ENCODE data around the gene GDF11. TPM values are rescaled to one million over a fixed set of nuclear protein-coding genes. Genes with fewer than 3 reads are reported as not detected.

The GDF11 gene
- total and polyA plus RNA-seq, 2 of the 4 experiments (the other 2 are of a cell fraction) = 2.7 to 12.9 TPM

- H3K23ac ChIP-seq (ENCODE audit: low read depth, low read length) = no peak overlapping the region
- H3K4me2 ChIP-seq (ENCODE audit: low read depth, low read length) = no peak overlapping the region
- in situ Hi-C loops (cut with MboI; ENCODE audit: low sequenced_read_pairs) = no loop called here
- H2AK9ac ChIP-seq (replicated peaks; ENCODE audit: low read depth, low read length, poor library complexity) = no peak overlapping the region
- no peak for ATAC-seq (ENCODE audit: low read depth)
- H2BK120ac ChIP-seq (ENCODE audit: low read depth, low read length) = no peak overlapping the region
- no peak overlapping the region for H4K5ac ChIP-seq (ENCODE audit: low read depth, low read length)
- no peak overlapping the region for H4K91ac ChIP-seq (ENCODE audit: insufficient read depth, low read depth, low read length)
- H4K20me1 ChIP-seq (ENCODE audit: insufficient read depth, low read length) = peaks cover 9% of the 10 kb centered on the region; the same call in 1 of the 2 replicates
- no peak overlapping the region for H2BK20ac ChIP-seq (ENCODE audit: low read depth, low read length)
- intact Hi-C loops (cut with micrococcal nuclease) = no loop called here
- H3K27me3 ChIP-seq (ENCODE audit: control insufficient read depth, insufficient read depth, low read length) = no peaks in the 10 kb centered on the region
- no peak overlapping the region for H3K4me3 ChIP-seq (ENCODE audit: insufficient read depth, low read depth, low read length)
- no peaks in the 10 kb centered on the region for H3K9me3 ChIP-seq (ENCODE audit: control insufficient read depth, insufficient read depth, low read length)
- H3K18ac ChIP-seq (ENCODE audit: low read depth, low read length) = no peak overlapping the region
- 0 out of 2 replicates have a peak, but pooled peaks cover 3% of the 10 kb centered on the region for H3K9me1 ChIP-seq (ENCODE audit: insufficient read depth, low read length)
- no CpG with 5 or more reads among the region's 3 CpGs for WGBS, 2 experiments (ENCODE audit: extremely low coverage in 2 of 2, insufficient read length in 1 of 2)
- no peak overlapping the region for H3K27ac ChIP-seq (ENCODE audit: insufficient read depth, low read length)
- no peak overlapping the region for H2AFZ ChIP-seq (replicated peaks; ENCODE audit: low read length, poor library complexity)
- H3K9ac ChIP-seq (ENCODE audit: low read depth, low read length) = no peak overlapping the region
- ChIA-PET POLR2A (ENCODE audit: unreplicated experiment) (no interaction called here), CTCF (no interaction called here)
- no peak for DNase-seq
- H2BK5ac ChIP-seq (ENCODE audit: low read depth, low read length, poor library complexity, severe bottlenecking) = no peak overlapping the region
- H2BK15ac ChIP-seq (ENCODE audit: low read depth, low read length) = no peak overlapping the region
- no peaks in the 10 kb centered on the region for H3K36me3 ChIP-seq (ENCODE audit: control insufficient read depth, insufficient read depth, low read length)
- TF ChIP-seq, protein P1, sequence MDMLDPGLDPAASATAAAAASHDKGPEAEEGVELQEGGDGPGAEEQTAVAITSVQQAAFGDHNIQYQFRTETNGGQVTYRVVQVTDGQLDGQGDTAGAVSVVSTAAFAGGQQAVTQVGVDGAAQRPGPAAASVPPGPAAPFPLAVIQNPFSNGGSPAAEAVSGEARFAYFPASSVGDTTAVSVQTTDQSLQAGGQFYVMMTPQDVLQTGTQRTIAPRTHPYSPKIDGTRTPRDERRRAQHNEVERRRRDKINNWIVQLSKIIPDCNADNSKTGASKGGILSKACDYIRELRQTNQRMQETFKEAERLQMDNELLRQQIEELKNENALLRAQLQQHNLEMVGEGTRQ (IDR thresholded peaks at IDR 0.05; ENCODE audit: low read depth, low read length) = no peak
- TF ChIP-seq SMC3 (IDR thresholded peaks at IDR 0.05; ENCODE audit: low read depth, low read length) = no peak
- TF ChIP-seq RCOR1 (IDR thresholded peaks at IDR 0.05; ENCODE audit: insufficient replicate concordance, low read length) = no peak
- no peak for TF ChIP-seq BHLHE40 (IDR thresholded peaks at IDR 0.05; ENCODE audit: low read depth, low read length)
- TF ChIP-seq CEBPB (IDR thresholded peaks at IDR 0.05; ENCODE audit: low read depth, low read length) = no peak
- no peak for TF ChIP-seq MAZ (IDR thresholded peaks at IDR 0.05; ENCODE audit: borderline replicate concordance, low read depth, low read length)
- no peak for TF ChIP-seq FOS (IDR thresholded peaks at IDR 0.05; ENCODE audit: low read depth, low read length)
- no peak for TF ChIP-seq CTCF (conservative IDR thresholded peaks at IDR 0.05; ENCODE audit: low read depth, low read length)
- TF ChIP-seq RFX5 (IDR thresholded peaks at IDR 0.05; ENCODE audit: low read depth, low read length) = no peak
- no peak for TF ChIP-seq RAD21 (IDR thresholded peaks at IDR 0.05; ENCODE audit: low read length)
- TF ChIP-seq, protein P2, sequence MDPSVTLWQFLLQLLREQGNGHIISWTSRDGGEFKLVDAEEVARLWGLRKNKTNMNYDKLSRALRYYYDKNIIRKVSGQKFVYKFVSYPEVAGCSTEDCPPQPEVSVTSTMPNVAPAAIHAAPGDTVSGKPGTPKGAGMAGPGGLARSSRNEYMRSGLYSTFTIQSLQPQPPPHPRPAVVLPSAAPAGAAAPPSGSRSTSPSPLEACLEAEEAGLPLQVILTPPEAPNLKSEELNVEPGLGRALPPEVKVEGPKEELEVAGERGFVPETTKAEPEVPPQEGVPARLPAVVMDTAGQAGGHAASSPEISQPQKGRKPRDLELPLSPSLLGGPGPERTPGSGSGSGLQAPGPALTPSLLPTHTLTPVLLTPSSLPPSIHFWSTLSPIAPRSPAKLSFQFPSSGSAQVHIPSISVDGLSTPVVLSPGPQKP (IDR thresholded peaks at IDR 0.05; ENCODE audit: borderline replicate concordance, low read depth, low read length) = no peak
- no peak for TF ChIP-seq POLR2A (IDR thresholded peaks at IDR 0.05; ENCODE audit: low read depth, low read length)
- TF ChIP-seq MXI1 (IDR thresholded peaks at IDR 0.05; ENCODE audit: borderline replicate concordance, low read depth, low read length) = no peak
- TF ChIP-seq CHD1 (IDR thresholded peaks at IDR 0.05; ENCODE audit: low read depth, low read length) = no peak
- TF ChIP-seq NFE2L2 (IDR thresholded peaks at IDR 0.05; ENCODE audit: low read depth, low read length) = no peak
- no peak for TF ChIP-seq MAFK (IDR thresholded peaks at IDR 0.05; ENCODE audit: low read depth, low read length)
- no peak overlapping the region for H3K14ac ChIP-seq (replicated peaks; ENCODE audit: low read depth, low read length)
- no peak overlapping the region for H3K56ac ChIP-seq (ENCODE audit: extremely low read depth, insufficient read depth, low read length)
- H3K79me1 ChIP-seq (ENCODE audit: low read depth in 1 of 2, low read length in 2 of 2) = peaks cover 0 to 44% of the 10 kb centered on the region in 2 experiments; a peak in 2 of 4 replicates
- no peak overlapping the region for H4K8ac ChIP-seq (ENCODE audit: low read depth in 2 of 2, low read length in 2 of 2)
- no peak overlapping the region for H2AK5ac ChIP-seq (ENCODE audit: low read depth, low read length)
- H3K4ac ChIP-seq (ENCODE audit: low read depth, low read length) = no peak overlapping the region
- no TSS peak for BruUV-seq (replicated peaks)
- dilution Hi-C loops (cut with HindIII; ENCODE audit: low sequenced_read_pairs, unreplicated experiment) = no loop called here
- H3K4me1 ChIP-seq (ENCODE audit: control insufficient read depth, insufficient read depth, low read length) = peaks cover 8% of the 10 kb centered on the region
Observed at GRCh38 chr12:55734595-55734994, 8.3 kb upstream of the GDF11 start.

All from IMR-90 (cell line).